Stomach (tissue), 4 donors: ENCODE results near the gene MFSD6.

Experiments used
- CTCF ChIP-seq, 7 experiments: fragments of 450-650 bp in 4 of 7; fragments of 200-600 bp in 3 of 7; sonication (generic) in 3 of 7; IDR thresholded peaks; one replicate each; pipeline ENCODE4 v1.5.1; 2016 to 2019; ENCODE audit warnings: antibody characterized with exemption in 7 of 7, control low read depth in 2 of 7, mild to moderate bottlenecking in 1 of 7
- EP300 ChIP-seq: sonication (generic); formaldehyde crosslinking; IDR thresholded peaks from one replicate; pipeline ENCODE4 v1.6.1; 2017; ENCODE audit warnings: antibody characterized with exemption
- POLR2A ChIP-seq, 4 donors: fragments of 450-650 bp; IDR thresholded peaks; one replicate each; pipeline ENCODE4 v1.6.1; 2016; ENCODE audit warnings: antibody characterized with exemption in 4 of 4, control low read depth in 2 of 4, mild to moderate bottlenecking in 1 of 4, moderate library complexity in 1 of 4

- no peak for TF ChIP-seq CTCF (IDR thresholded peaks at IDR 0.05)
- TF ChIP-seq POLR2A (IDR thresholded peaks at IDR 0.05), result no peak
- TF ChIP-seq EP300, result no peak
Measured at GRCh38 chr2:190405995-190406394, 2.2 kb upstream of the MFSD6 start.
